Stimulated activated CD8-positive, alpha-beta memory T cell treated with anti-CD3 and anti-CD28 coated beads, Interleukin-4, amount 100 ng/mL, for 1 hour (primary cell): ENCODE results near the gene FOXI2.

Experiments
- DNase-seq, 2 donors: peaks; one replicate each; pipeline ENCODE4 v3.0.0-alpha.2; 2020; ENCODE audit warnings: low read depth in 2 of 2, low spot score in 1 of 2

The FOXI2 gene

GRCh38 chr10:127740596-127740995 is 3.6 kb downstream of the FOXI2 start:
- no peak for DNase-seq

- no peak for DNase-seq
Measured at GRCh38 chr10:127743205-127743604, 6.2 kb downstream of the FOXI2 start.

GRCh38 chr10:127744956-127745355 is 8.0 kb downstream of the FOXI2 start:
- no peak for DNase-seq

- no peak for DNase-seq
Measured at GRCh38 chr10:127745861-127746260, 8.9 kb downstream of the FOXI2 start.

- DNase-seq = no peak
Measured at GRCh38 chr10:127755753-127756152, 18.8 kb downstream of the FOXI2 start.

- no peak for DNase-seq
Measured at GRCh38 chr10:127756264-127756663, 19.3 kb downstream of the FOXI2 start.

- no peak for DNase-seq
Measured at GRCh38 chr10:127757033-127757432, 20.0 kb downstream of the FOXI2 start.

- DNase-seq = no peak
Measured at GRCh38 chr10:127759276-127759675, 22.3 kb downstream of the FOXI2 start.

GRCh38 chr10:127762925-127763324 is 25.9 kb downstream of the FOXI2 start:
- DNase-seq = no peak

- no peak for DNase-seq
Measured at GRCh38 chr10:127774766-127775559, 38.0 kb downstream of the FOXI2 start.

GRCh38 chr10:127776816-127777215 is 39.8 kb downstream of the FOXI2 start:
- no peak for DNase-seq

GRCh38 chr10:127781412-127781811 is 44.4 kb downstream of the FOXI2 start:
- no peak for DNase-seq

GRCh38 chr10:127787873-127788272 is 50.9 kb downstream of the FOXI2 start:
- DNase-seq = no peak

- DNase-seq = no peak
Measured at GRCh38 chr10:127790066-127790624, 53.2 kb downstream of the FOXI2 start.
